Gastrocnemius medialis (tissue), 4 donors: ENCODE data around the gene CHD6. TPM values are rescaled to one million over a fixed set of nuclear protein-coding genes. Genes with fewer than 3 reads are reported as not detected.

Experiments used
- ATAC-seq, 2 donors: fragments of 150-250 bp; one replicate each; pipeline ENCODE4 v1.9.1; 2016
- DNase-seq, 2 donors: peaks; one replicate each; pipeline ENCODE4 v3.0.0-alpha.2; 2019
- H3K27ac ChIP-seq, 4 donors: fragments of 200-600 bp; sonication (generic); 1 replicate in 1 of 4; 2 replicates in 3 of 4; pipeline ENCODE4 v1.5.1; 2016 to 2018; ENCODE audit warnings: mild to moderate bottlenecking in 2 of 4, moderate library complexity in 1 of 4
- H3K27me3 ChIP-seq, 3 donors: fragments of 200-600 bp; sonication (generic) in 2 of 3; 1 replicate in 1 of 3; 2 replicates in 2 of 3; pipeline versions ENCODE4 v1.5.1 to v1.6.0; 2016 to 2019; ENCODE audit warnings: mild to moderate bottlenecking in 1 of 3, moderate library complexity in 1 of 3
- H3K36me3 ChIP-seq, 2 donors: fragments of 200-600 bp; sonication (generic) in 1 of 2; one replicate each; pipeline ENCODE4 v1.5.1; 2017 to 2018
- H3K4me1 ChIP-seq, 2 donors: fragments of 200-600 bp; sonication (generic) in 1 of 2; one replicate each; pipeline ENCODE4 v1.5.1; 2016 to 2017; ENCODE audit warnings: mild to moderate bottlenecking in 2 of 2
- H3K4me3 ChIP-seq, 4 donors: fragments of 200-600 bp; sonication (generic) in 3 of 4; 1 replicate in 1 of 4; 2 replicates in 3 of 4; pipeline ENCODE4 v1.5.1; 2016 to 2019; ENCODE audit warnings: mild to moderate bottlenecking in 2 of 4
- H3K9me3 ChIP-seq, 3 donors: fragments of 200-600 bp; sonication (generic) in 2 of 3; 1 replicate in 1 of 3; 2 replicates in 2 of 3; pipeline ENCODE4 v1.5.1; 2016 to 2019
- POLR2A ChIP-seq, 2 donors: fragments of 450-650 bp; IDR thresholded peaks; one replicate each; pipeline ENCODE4 v1.6.1; 2017; ENCODE audit warnings: antibody characterized with exemption in 2 of 2, mild to moderate bottlenecking in 2 of 2, moderate library complexity in 2 of 2
- in situ Hi-C, 4 donors: fragments of 200-750 bp; cut with MboI; loops; one replicate each; pipeline versions ENCODE4 v1.15.0 to v1.8.0; 2017; ENCODE audit warnings: low sequenced_read_pairs in 4 of 4
- intact Hi-C: fragments of 100-400 bp; cut with DNase I; formaldehyde crosslinking; loops from one replicate; pipeline ENCODE4 v1.15.1; 2023; ENCODE audit warnings: low total_unique reads
- total RNA-seq, 4 donors: library from RNA; depleted of rRNA; stranded (reverse); fragments of >200 nt; gene quantifications; one replicate each; pipeline versions ENCODE4 v1.1.0 to v1.2.3, GENCODE V29; 2016
- TF ChIP-seq, protein P1 (sequence below), 5 experiments: fragments of 450-650 bp in 3 of 5; fragments of 200-600 bp in 2 of 5; sonication (generic) in 2 of 5; IDR thresholded peaks in 4 of 5; conservative IDR thresholded peaks in 1 of 5; 1 replicate in 4 of 5; 2 replicates in 1 of 5; pipeline ENCODE4 v1.5.1; 2016 to 2019; ENCODE audit warnings: antibody characterized with exemption in 5 of 5, mild to moderate bottlenecking in 3 of 5, moderate library complexity in 3 of 5

Gene CHD6
- total RNA-seq, 4 donors from 2014 or later = 12.8 to 33.7 (median 19.2) TPM

DNA sequence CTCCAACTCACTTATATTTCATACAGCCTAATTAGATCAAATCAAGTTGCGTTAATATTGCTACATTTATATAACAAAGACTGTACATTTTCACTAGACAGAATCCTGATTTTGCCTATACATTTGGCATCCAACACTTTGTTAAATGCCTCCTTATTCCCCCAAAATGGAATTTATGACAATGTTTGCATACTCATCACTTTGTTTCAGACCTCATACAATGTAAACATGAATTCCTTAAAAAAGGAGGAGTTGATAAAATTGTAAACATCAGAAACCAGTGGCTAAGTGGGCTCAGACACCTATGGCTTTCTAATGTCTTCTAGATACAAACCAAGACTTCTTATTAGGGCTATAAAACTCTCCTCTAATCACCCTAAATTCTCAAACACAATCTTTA, 87.3 kb downstream of the CHD6 start:
- ATAC-seq (no peak), DNase-seq (no peak)
- Histone ChIP-seq H3K9me3 (no peaks in the 10 kb centered on the region), H3K36me3 (peaks cover 0 to 10% of the 10 kb centered on the region in 2 donors), H3K4me3 (no peak overlapping the region), H3K27ac (no peak overlapping the region), H3K4me1 (peaks cover 3 to 4% of the 10 kb centered on the region in 2 donors), H3K27me3 (no peaks in the 10 kb centered on the region)
- TF ChIP-seq POLR2A (IDR thresholded peaks at IDR 0.05) = no peak
- TF ChIP-seq, protein P1, sequence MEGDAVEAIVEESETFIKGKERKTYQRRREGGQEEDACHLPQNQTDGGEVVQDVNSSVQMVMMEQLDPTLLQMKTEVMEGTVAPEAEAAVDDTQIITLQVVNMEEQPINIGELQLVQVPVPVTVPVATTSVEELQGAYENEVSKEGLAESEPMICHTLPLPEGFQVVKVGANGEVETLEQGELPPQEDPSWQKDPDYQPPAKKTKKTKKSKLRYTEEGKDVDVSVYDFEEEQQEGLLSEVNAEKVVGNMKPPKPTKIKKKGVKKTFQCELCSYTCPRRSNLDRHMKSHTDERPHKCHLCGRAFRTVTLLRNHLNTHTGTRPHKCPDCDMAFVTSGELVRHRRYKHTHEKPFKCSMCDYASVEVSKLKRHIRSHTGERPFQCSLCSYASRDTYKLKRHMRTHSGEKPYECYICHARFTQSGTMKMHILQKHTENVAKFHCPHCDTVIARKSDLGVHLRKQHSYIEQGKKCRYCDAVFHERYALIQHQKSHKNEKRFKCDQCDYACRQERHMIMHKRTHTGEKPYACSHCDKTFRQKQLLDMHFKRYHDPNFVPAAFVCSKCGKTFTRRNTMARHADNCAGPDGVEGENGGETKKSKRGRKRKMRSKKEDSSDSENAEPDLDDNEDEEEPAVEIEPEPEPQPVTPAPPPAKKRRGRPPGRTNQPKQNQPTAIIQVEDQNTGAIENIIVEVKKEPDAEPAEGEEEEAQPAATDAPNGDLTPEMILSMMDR (IDR thresholded peaks at IDR 0.05 in 4 of 5, conservative IDR thresholded peaks at IDR 0.05 in 1 of 5) = no peak
- in situ Hi-C loops = no loop called here
- intact Hi-C loops = no loop called here

DNA sequence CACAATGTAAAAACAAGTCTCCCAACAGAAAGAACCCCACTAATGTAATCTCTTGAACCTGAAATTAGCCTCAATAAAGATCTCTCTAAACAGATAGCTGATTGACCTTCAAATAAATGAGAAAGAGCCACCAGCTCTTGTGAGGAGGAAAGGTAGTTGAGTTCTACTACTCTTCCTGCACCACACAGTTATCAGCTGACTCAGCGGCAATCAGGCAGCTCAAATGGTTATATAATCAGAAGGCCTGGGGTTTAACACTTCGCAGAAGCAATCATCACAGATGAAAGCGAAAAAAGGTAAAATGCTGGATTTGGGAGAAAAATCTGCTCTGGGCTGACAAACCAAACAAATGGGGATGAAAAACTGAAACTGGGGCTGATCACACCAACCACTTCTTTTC, 91.8 kb downstream of the CHD6 start:
- Histone ChIP-seq H3K36me3 (no peaks in the 10 kb centered on the region), H3K27me3 (no peaks in the 10 kb centered on the region), H3K4me3 (no peak overlapping the region), H3K9me3 (no peaks in the 10 kb centered on the region), H3K4me1 (peaks cover 7 to 22% of the 10 kb centered on the region in 2 donors), H3K27ac (no peak overlapping the region)
- DNase-seq (no peak), ATAC-seq (no peak)
- intact Hi-C loops = no loop called here
- no peak for TF ChIP-seq POLR2A (IDR thresholded peaks at IDR 0.05)
- in situ Hi-C loops = no loop called here

DNA sequence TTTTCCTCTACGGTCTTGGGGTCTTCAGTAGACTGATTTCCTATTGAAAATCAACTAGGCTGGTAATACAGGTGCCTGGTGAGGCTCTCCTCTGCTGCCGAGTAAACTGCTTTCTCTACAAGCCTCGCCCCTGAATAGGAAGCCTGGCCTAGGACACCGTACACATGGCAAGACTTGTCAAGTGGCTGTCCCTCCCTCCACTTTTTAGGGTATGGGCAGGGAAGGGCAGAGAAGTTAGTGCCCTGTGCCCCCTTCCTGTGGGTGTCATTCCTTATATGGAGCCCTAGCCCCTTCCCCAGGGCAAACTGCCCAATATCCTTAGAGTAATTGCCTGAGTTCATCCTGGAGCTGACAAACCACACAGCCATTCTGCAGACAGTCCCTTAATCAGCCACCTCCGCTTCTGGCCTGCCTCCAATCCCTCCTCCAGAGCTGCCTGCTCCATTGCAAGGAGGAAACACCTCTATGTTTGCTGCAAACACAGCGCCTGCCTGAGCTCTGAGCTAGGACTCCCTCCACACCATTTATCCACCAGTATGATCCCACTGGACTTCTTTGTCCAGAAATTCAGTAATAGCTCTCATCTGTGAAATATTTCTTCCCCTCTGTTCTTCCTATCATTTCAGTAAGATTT, 93.1 kb downstream of the CHD6 start:
- ATAC-seq (peak in 1 of 2 donors; percentile 41), DNase-seq (peak in 1 of 2 donors; percentile 27)
- TF ChIP-seq, protein P1 (IDR thresholded peaks at IDR 0.05 in 4 of 5, conservative IDR thresholded peaks at IDR 0.05 in 1 of 5) = no peak
- no peak for TF ChIP-seq POLR2A (IDR thresholded peaks at IDR 0.05)
- intact Hi-C loops = no loop called here
- no peaks in the 10 kb centered on the region for H3K27me3 ChIP-seq
- H3K4me1 ChIP-seq = peaks cover 7 to 22% of the 10 kb centered on the region in 2 donors
- H3K4me3 ChIP-seq = no peak overlapping the region
- no peak overlapping the region for H3K27ac ChIP-seq
- no peaks in the 10 kb centered on the region for H3K9me3 ChIP-seq
- in situ Hi-C loops = loop anchor here in 1 of 4 donors (25.0 kb wide), 1 partner anchor 87 kb away; the partner anchor contains the start of gene CHD6
- H3K36me3 ChIP-seq = no peaks in the 10 kb centered on the region

DNA sequence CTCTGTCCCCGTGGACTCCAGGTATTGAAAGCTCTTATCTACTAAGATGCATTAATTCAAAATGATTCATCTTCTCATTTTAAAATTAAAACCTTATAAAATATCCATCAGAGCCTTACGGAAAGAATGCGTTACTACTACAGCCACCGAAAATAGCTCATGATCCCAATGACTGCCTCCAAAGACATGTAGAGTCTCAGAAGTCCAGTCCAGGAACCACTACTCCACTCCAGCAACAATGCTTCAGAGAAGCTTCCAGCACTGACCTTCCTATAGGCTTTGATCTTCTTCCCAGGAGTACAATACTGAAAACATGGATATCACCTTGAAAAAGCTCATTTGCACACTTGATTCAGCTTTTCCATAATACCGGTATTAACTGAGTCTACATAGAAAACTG, 94.3 kb downstream of the CHD6 start:
- no peak overlapping the region for H3K27ac ChIP-seq
- no peak for ATAC-seq

DNA sequence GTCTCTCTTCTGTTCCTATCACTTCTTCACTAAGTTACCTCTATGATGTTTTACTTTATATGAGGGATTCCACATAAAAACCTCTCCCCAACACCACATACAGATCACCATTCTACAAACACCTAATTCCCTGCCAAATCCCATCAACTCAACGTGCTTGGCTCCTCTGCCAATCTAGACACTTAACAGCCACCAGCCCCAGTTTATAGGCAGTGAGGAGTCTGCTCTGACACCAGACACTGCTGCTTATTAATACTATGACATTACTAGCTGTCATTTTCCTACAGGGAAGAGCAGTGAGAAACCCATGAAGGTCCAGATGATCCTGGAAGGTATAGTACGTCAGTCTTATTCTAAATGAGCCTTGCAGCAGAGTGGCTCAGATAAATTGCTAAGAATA, 104.3 kb downstream of the CHD6 start:
- no peak overlapping the region for H3K27ac ChIP-seq
- in situ Hi-C loops (loop anchor here in 1 of 4 donors (25.0 kb wide), 1 partner anchor 98 kb away; the partner anchor contains the start of gene CHD6), intact Hi-C loops (loop anchor here (5.0 kb wide), 1 partner anchor 178 kb away; no protein-coding TSS in a partner anchor)
- peaks cover 45 to 53% of the 10 kb centered on the region in 2 donors for H3K4me1 ChIP-seq
- TF ChIP-seq POLR2A (IDR thresholded peaks at IDR 0.05) = no peak
- TF ChIP-seq, protein P1 (IDR thresholded peaks at IDR 0.05 in 4 of 5, conservative IDR thresholded peaks at IDR 0.05 in 1 of 5) = no peak
- no peaks in the 10 kb centered on the region for H3K36me3 ChIP-seq
- no peaks in the 10 kb centered on the region for H3K9me3 ChIP-seq
- DNase-seq = no peak
- ATAC-seq = no peak
- no peak overlapping the region for H3K4me3 ChIP-seq
- H3K27me3 ChIP-seq = no peaks in the 10 kb centered on the region

More for the DNA sequence above, 94.3 kb downstream of the CHD6 start:
- TF ChIP-seq POLR2A (IDR thresholded peaks at IDR 0.05) = no peak
- TF ChIP-seq, protein P1 (IDR thresholded peaks at IDR 0.05 in 4 of 5, conservative IDR thresholded peaks at IDR 0.05 in 1 of 5) = no peak
- H3K36me3 ChIP-seq = no peaks in the 10 kb centered on the region
- in situ Hi-C loops (loop anchor here in 1 of 4 donors (25.0 kb wide), 1 partner anchor 88 kb away; the partner anchor contains the start of gene CHD6), intact Hi-C loops (no loop called here)
- no peak overlapping the region for H3K4me3 ChIP-seq
- no peaks in the 10 kb centered on the region for H3K9me3 ChIP-seq
- H3K4me1 ChIP-seq = peaks cover 7 to 22% of the 10 kb centered on the region in 2 donors
- no peak for DNase-seq
- no peaks in the 10 kb centered on the region for H3K27me3 ChIP-seq
